WTC11 (cell line): ENCODE measurements around the gene FAM193A. TPM values are rescaled to one million over a fixed set of nuclear protein-coding genes. Genes with fewer than 3 reads are reported as not detected.

ENCODE experiments used
- ATAC-seq: fragments of 200-7000 bp; cut with Tn5 transposase; 2 replicates; pipeline ENCODE4 v1.10.0; 2021; ENCODE audit warnings: mild to moderate bottlenecking, moderate library complexity
- CTCF ChIA-PET: fragments of 300-600 bp; sonication (Branson Sonifier 250); formaldehyde crosslinking; loops from one replicate; lab custom pipeline; 2021; ENCODE audit warnings: antibody characterized with exemption; lab: Charles Lee
- POLR2A ChIA-PET: fragments of 350-600 bp; sonication (Branson Sonifier 250); formaldehyde crosslinking; loops from one replicate; lab custom pipeline; 2021; ENCODE audit warnings: antibody characterized with exemption; lab: Charles Lee
- DNase-seq: peaks from one replicate; pipeline ENCODE4 v3.0.0; 2021; ENCODE audit warnings: low spot score
- H3K27ac Mint-ChIP-seq: 2 replicates; pipeline ENCODE4 v1.8.0; 2021; ENCODE audit warnings: mixed read lengths
- H3K27me3 Mint-ChIP-seq: 2 replicates; pipeline ENCODE4 v1.8.0; 2021; ENCODE audit warnings: low read depth, mild to moderate bottlenecking, moderate library complexity, mixed read lengths
- H3K36me3 Mint-ChIP-seq: 2 replicates; pipeline ENCODE4 v1.8.0; 2021; ENCODE audit warnings: mixed read lengths
- H3K4me1 Mint-ChIP-seq: 2 replicates; pipeline ENCODE4 v1.8.0; 2022; ENCODE audit warnings: mixed read lengths
- H3K4me3 Mint-ChIP-seq: 2 replicates; pipeline ENCODE4 v1.8.0; 2021; ENCODE audit warnings: mild to moderate bottlenecking, moderate library complexity, mixed read lengths
- H3K9me3 Mint-ChIP-seq: 2 replicates; pipeline ENCODE4 v1.8.0; 2021; ENCODE audit warnings: mixed read lengths
- ARID4B ChIP-seq: sonication (generic); formaldehyde crosslinking; IDR thresholded peaks from 2 replicates; pipeline ENCODE4 v1.8.0; 2023; ENCODE audit warnings: missing genetic modification reagents, mild to moderate bottlenecking, borderline replicate concordance
- JUN ChIP-seq: sonication (generic); formaldehyde crosslinking; IDR thresholded peaks from 2 replicates; pipeline ENCODE4 v1.8.0; 2023; ENCODE audit warnings: mild to moderate bottlenecking, missing genetic modification reagents
- NFE2L1 ChIP-seq: sonication (generic); formaldehyde crosslinking; IDR thresholded peaks from 2 replicates; pipeline ENCODE4 v1.8.1; 2023; ENCODE audit warnings: missing genetic modification reagents
- NR3C1 ChIP-seq: sonication (generic); formaldehyde crosslinking; conservative IDR thresholded peaks from 2 replicates; pipeline ENCODE4 v1.8.1; 2023; ENCODE audit warnings: low read depth, mild to moderate bottlenecking, missing genetic modification reagents
- PRRX2 ChIP-seq: fragments of 250-450 bp; sonication (Bioruptor Pico); IDR thresholded peaks from 2 replicates; pipeline ENCODE4 v1.8.0; 2021; ENCODE audit warnings: mild to moderate bottlenecking
- SMAD3 ChIP-seq: sonication (generic); formaldehyde crosslinking; IDR thresholded peaks from 2 replicates; pipeline ENCODE4 v1.8.0; 2022; ENCODE audit warnings: missing genetic modification reagents, mild to moderate bottlenecking, borderline replicate concordance
- TP53 ChIP-seq: sonication (generic); formaldehyde crosslinking; IDR thresholded peaks from 2 replicates; pipeline ENCODE4 v1.8.1; 2023; ENCODE audit warnings: mild to moderate bottlenecking, missing genetic modification reagents
- USF1 ChIP-seq: sonication (generic); formaldehyde crosslinking; IDR thresholded peaks from 2 replicates; pipeline ENCODE4 v1.8.0; 2022; ENCODE audit warnings: mild to moderate bottlenecking, missing genetic modification reagents
- ZBTB43 ChIP-seq: sonication (generic); formaldehyde crosslinking; IDR thresholded peaks from 2 replicates; pipeline ENCODE4 v1.8.1; 2023; ENCODE audit warnings: mild to moderate bottlenecking, missing genetic modification reagents
- ZMAT4 ChIP-seq: fragments of 250-450 bp; sonication (Bioruptor Pico); IDR thresholded peaks from 2 replicates; pipeline ENCODE4 v1.9.0; 2021; ENCODE audit warnings: mild to moderate bottlenecking
- ZNF121 ChIP-seq: sonication (generic); formaldehyde crosslinking; IDR thresholded peaks from 2 replicates; pipeline ENCODE4 v1.8.0; 2023; ENCODE audit warnings: missing genetic modification reagents
- ZNF232 ChIP-seq: sonication (generic); formaldehyde crosslinking; IDR thresholded peaks from 2 replicates; pipeline ENCODE4 v1.8.0; 2022; ENCODE audit warnings: mild to moderate bottlenecking, missing genetic modification reagents
- ZNF317 ChIP-seq: sonication (generic); formaldehyde crosslinking; IDR thresholded peaks from 2 replicates; pipeline ENCODE4 v1.8.1; 2023; ENCODE audit warnings: low read depth, mild to moderate bottlenecking, moderate library complexity, missing genetic modification reagents, borderline replicate concordance
- total RNA-seq: library from RNA; stranded (reverse); gene quantifications from 3 replicates; pipeline ENCODE4 v1.2.3, GENCODE V29; 2021
- TF ChIP-seq, protein P1 (sequence below): sonication (generic); formaldehyde crosslinking; IDR thresholded peaks from 2 replicates; pipeline ENCODE4 v1.8.1; 2023; ENCODE audit warnings: mild to moderate bottlenecking, moderate library complexity, missing genetic modification reagents
- TF ChIP-seq, protein P2 (sequence below): sonication (generic); formaldehyde crosslinking; IDR thresholded peaks from 2 replicates; pipeline ENCODE4 v1.8.0; 2023; ENCODE audit warnings: missing genetic modification reagents
- TF ChIP-seq, protein P3 (sequence below): sonication (generic); formaldehyde crosslinking; conservative IDR thresholded peaks from 2 replicates; pipeline ENCODE4 v1.8.1; 2022; ENCODE audit warnings: mild to moderate bottlenecking, missing genetic modification reagents
- TF ChIP-seq, protein P4 (sequence below): sonication (generic); formaldehyde crosslinking; IDR thresholded peaks from 2 replicates; pipeline ENCODE4 v1.8.1; 2022; ENCODE audit warnings: mild to moderate bottlenecking, missing genetic modification reagents, moderate library complexity, borderline replicate concordance

The FAM193A gene
- total RNA-seq, 1 experiment from 2014 or later: 28.1 TPM

- no peak overlapping the region for H3K27ac Mint-ChIP-seq
These were observed 179.8 kb downstream of the FAM193A start for GRCh38 chr4:2716236-2716635.

GRCh38 chr4:2721586-2721985 is 185.1 kb downstream of the FAM193A start:
- no peak for TF ChIP-seq NFE2L1
- H3K4me1 Mint-ChIP-seq: no peaks in the 10 kb centered on the region
- peaks cover 36% of the 10 kb centered on the region for H3K36me3 Mint-ChIP-seq
- CTCF ChIA-PET: interaction anchor here (0.6 kb wide), 1 partner anchor 23 kb away, joined by 3 read pairs; no protein-coding TSS in a partner anchor
- H3K27ac Mint-ChIP-seq: no peak overlapping the region
- H3K9me3 Mint-ChIP-seq: no peaks in the 10 kb centered on the region
- ATAC-seq (no peak), DNase-seq (no peak)
- H3K27me3 Mint-ChIP-seq: no peaks in the 10 kb centered on the region
- POLR2A ChIA-PET: no interaction called here
- H3K4me3 Mint-ChIP-seq: no peak overlapping the region

More at GRCh38 chr4:2716236-2716635, 179.8 kb downstream of the FAM193A start:
- Mint-ChIP-seq H3K36me3 (peaks cover 40% of the 10 kb centered on the region), H3K4me3 (no peak overlapping the region), H3K4me1 (no peaks in the 10 kb centered on the region), H3K27me3 (no peaks in the 10 kb centered on the region), H3K9me3 (no peaks in the 10 kb centered on the region)
- TF ChIP-seq PRRX2 (CRISPR knock-in tag) (no peak), USF1 (CRISPR knock-in tag) (no peak), JUN (CRISPR knock-in tag) (no peak), ZMAT4 (no peak)
- DNase-seq: no peak
- CTCF ChIA-PET: no interaction called here
- POLR2A ChIA-PET: no interaction called here
- ATAC-seq: no peak

DNA sequence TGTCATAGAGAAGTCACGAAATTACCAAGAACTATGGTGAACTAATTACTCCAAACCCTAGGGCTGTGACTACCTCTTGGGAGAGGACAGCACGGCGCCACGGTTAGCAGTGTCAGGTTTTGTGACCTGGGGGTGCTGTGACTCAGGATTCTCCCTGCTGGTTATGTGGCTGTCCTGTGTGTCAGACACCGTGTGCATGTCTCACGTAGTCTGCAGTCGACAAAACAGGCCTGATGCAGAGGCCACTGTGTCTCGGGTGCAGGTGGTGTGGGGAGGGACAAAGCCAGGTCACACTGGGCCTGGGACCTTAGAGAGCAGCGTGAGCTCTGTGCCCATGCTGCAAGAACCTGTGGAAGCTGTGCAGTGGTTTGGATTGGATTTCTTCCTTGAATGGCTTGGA is 185.6 kb downstream of the FAM193A start:
- Mint-ChIP-seq H3K9me3 (no peaks in the 10 kb centered on the region), H3K4me1 (no peaks in the 10 kb centered on the region), H3K36me3 (peaks cover 36% of the 10 kb centered on the region), H3K4me3 (no peak overlapping the region), H3K27ac (peak overlapping the region; percentile 15; the same call in 1 of the 2 replicates), H3K27me3 (no peaks in the 10 kb centered on the region)
- ATAC-seq (no peak), DNase-seq (no peak)
- CTCF ChIA-PET: no interaction called here
- POLR2A ChIA-PET: no interaction called here
- TF ChIP-seq, protein P1, sequence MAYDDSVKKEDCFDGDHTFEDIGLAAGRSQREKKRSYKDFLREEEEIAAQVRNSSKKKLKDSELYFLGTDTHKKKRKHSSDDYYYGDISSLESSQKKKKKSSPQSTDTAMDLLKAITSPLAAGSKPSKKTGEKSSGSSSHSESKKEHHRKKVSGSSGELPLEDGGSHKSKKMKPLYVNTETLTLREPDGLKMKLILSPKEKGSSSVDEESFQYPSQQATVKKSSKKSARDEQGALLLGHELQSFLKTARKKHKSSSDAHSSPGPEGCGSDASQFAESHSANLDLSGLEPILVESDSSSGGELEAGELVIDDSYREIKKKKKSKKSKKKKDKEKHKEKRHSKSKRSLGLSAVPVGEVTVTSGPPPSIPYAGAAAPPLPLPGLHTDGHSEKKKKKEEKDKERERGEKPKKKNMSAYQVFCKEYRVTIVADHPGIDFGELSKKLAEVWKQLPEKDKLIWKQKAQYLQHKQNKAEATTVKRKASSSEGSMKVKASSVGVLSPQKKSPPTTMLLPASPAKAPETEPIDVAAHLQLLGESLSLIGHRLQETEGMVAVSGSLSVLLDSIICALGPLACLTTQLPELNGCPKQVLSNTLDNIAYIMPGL (CRISPR knock-in tag): no peak
- TF ChIP-seq, protein P2, sequence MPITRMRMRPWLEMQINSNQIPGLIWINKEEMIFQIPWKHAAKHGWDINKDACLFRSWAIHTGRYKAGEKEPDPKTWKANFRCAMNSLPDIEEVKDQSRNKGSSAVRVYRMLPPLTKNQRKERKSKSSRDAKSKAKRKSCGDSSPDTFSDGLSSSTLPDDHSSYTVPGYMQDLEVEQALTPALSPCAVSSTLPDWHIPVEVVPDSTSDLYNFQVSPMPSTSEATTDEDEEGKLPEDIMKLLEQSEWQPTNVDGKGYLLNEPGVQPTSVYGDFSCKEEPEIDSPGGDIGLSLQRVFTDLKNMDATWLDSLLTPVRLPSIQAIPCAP (CRISPR knock-in tag): no peak
- TF ChIP-seq ZBTB43 (CRISPR knock-in tag): no peak
- TF ChIP-seq ZNF121: no peak
- TF ChIP-seq ZNF232 (CRISPR knock-in tag): no peak
- TF ChIP-seq NR3C1: no peak
- TF ChIP-seq, protein P3, sequence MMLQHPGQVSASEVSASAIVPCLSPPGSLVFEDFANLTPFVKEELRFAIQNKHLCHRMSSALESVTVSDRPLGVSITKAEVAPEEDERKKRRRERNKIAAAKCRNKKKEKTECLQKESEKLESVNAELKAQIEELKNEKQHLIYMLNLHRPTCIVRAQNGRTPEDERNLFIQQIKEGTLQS (CRISPR knock-in tag): no peak
- TF ChIP-seq TP53: no peak
- TF ChIP-seq, protein P4, sequence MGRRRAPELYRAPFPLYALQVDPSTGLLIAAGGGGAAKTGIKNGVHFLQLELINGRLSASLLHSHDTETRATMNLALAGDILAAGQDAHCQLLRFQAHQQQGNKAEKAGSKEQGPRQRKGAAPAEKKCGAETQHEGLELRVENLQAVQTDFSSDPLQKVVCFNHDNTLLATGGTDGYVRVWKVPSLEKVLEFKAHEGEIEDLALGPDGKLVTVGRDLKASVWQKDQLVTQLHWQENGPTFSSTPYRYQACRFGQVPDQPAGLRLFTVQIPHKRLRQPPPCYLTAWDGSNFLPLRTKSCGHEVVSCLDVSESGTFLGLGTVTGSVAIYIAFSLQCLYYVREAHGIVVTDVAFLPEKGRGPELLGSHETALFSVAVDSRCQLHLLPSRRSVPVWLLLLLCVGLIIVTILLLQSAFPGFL: no peak
- no peak for TF ChIP-seq ARID4B (CRISPR knock-in tag)
- no peak for TF ChIP-seq ZNF317
- TF ChIP-seq SMAD3 (CRISPR knock-in tag): no peak
- TF ChIP-seq, all 79 proteins: peak for 0
